Measurements from ENCODE around the gene KLHL22.

Gene KLHL22

GRCh38 chr22:20530368-20531153 lies 35.0 kb upstream of the KLHL22 start:
- TF ChIP-seq CTCF (IDR thresholded peaks at IDR 0.05; ENCODE audit: insufficient read depth, low read depth, low read length, missing control alignments), result no peak
- peak; percentile 97 for DNase-seq (ENCODE audit: low read depth)
- no peak overlapping the region for H3K4me3 ChIP-seq (ENCODE audit: low read length)

GRCh38 chr22:20528405-20528978 lies 32.9 kb upstream of the KLHL22 start:
- no peak for TF ChIP-seq CTCF (IDR thresholded peaks at IDR 0.05; ENCODE audit: insufficient read depth, low read depth, low read length, missing control alignments)
- H3K4me3 ChIP-seq (ENCODE audit: low read length), result no peak overlapping the region
- DNase-seq (ENCODE audit: low read depth), result no peak

GRCh38 chr22:20526628-20527355 lies 31.2 kb upstream of the KLHL22 start:
- no peak overlapping the region for H3K4me3 ChIP-seq (ENCODE audit: low read length)
- TF ChIP-seq CTCF (IDR thresholded peaks at IDR 0.05; ENCODE audit: insufficient read depth, low read depth, low read length, missing control alignments), result no peak
- DNase-seq (ENCODE audit: low read depth), result peak; percentile 83

GRCh38 chr22:20526305-20526627 lies 30.7 kb upstream of the KLHL22 start:
- no peak for DNase-seq (ENCODE audit: low read depth)
- no peak for TF ChIP-seq CTCF (IDR thresholded peaks at IDR 0.05; ENCODE audit: insufficient read depth, low read depth, low read length, missing control alignments)
- H3K4me3 ChIP-seq (ENCODE audit: low read length), result no peak overlapping the region

GRCh38 chr22:20525048-20525447 lies 29.5 kb upstream of the KLHL22 start:
- TF ChIP-seq CTCF (IDR thresholded peaks at IDR 0.05; ENCODE audit: insufficient read depth, low read depth, low read length, missing control alignments), result no peak
- H3K4me3 ChIP-seq (ENCODE audit: low read length), result no peak overlapping the region
- DNase-seq (ENCODE audit: low read depth), result no peak

- DNase-seq (ENCODE audit: low read depth), result peak; percentile 39
- TF ChIP-seq CTCF (IDR thresholded peaks at IDR 0.05; ENCODE audit: insufficient read depth, low read depth, low read length, missing control alignments), result no peak
- H3K4me3 ChIP-seq (ENCODE audit: low read length), result no peak overlapping the region
Observed at GRCh38 chr22:20524004-20524481, 28.4 kb upstream of the KLHL22 start.
